ENCODE results near the gene CADPS2. TPM values are rescaled to one million over a fixed set of nuclear protein-coding genes. Genes with fewer than 3 reads are reported as not detected.

Gene CADPS2
- total and polyA plus RNA-seq, 2 of the 8 experiments (the other 6 are each of a cell fraction or from before 2014, with no cell fraction given): 8.9 to 22.3 TPM

GRCh38 chr7:122893486-122893885, 7.2 kb upstream of the CADPS2 start:
- Histone ChIP-seq H2BK12ac (ENCODE audit: low read depth, low read length) (no peak overlapping the region), H3K4me2 (ENCODE audit: insufficient read depth in 1 of 2, low read depth in 2 of 2, low read length in 2 of 2) (no peak overlapping the region), H3K4me1 (replicated peaks in 1 of 4; ENCODE audit: control insufficient read depth in 3 of 4, insufficient read depth in 4 of 4, low read length in 3 of 4) (no peaks in the 10 kb centered on the region), H2BK5ac (ENCODE audit: low read depth, low read length) (no peak overlapping the region), H3K36me3 (ENCODE audit: control insufficient read depth in 2 of 4, insufficient read depth in 4 of 4, low read length in 3 of 4) (no peaks in the 10 kb centered on the region), H2BK20ac (ENCODE audit: low read length) (no peak overlapping the region), H4K8ac (ENCODE audit: extremely low read depth, insufficient read depth, low read length) (no peak overlapping the region), H2BK120ac (replicated peaks; ENCODE audit: low read depth, low read length) (no peak overlapping the region), H4K20me1 (replicated peaks in 1 of 2; ENCODE audit: control insufficient read depth in 1 of 2, insufficient read depth in 2 of 2, low read length in 2 of 2) (no peaks in the 10 kb centered on the region), H3K4ac (replicated peaks; ENCODE audit: insufficient read length, low read depth, low read length) (no peak overlapping the region), H3K23ac (ENCODE audit: insufficient read length) (no peak overlapping the region), H3K14ac (ENCODE audit: insufficient read length) (no peak overlapping the region), H3K79me1 (ENCODE audit: low read depth, low read length) (no peaks in the 10 kb centered on the region), H3K27me3 (replicated peaks in 1 of 4; ENCODE audit: control insufficient read depth in 3 of 4, extremely low read depth in 1 of 4, insufficient read depth in 3 of 4, low read length in 3 of 4) (no peaks in the 10 kb centered on the region), H2AFZ (ENCODE audit: low read length) (no peak overlapping the region), H3K23me2 (ENCODE audit: low read depth, low read length) (no peaks in the 10 kb centered on the region; the same call in 1 of the 2 replicates), H2BK15ac (ENCODE audit: low read length) (no peak overlapping the region), H2AK5ac (ENCODE audit: low read depth, low read length) (no peak overlapping the region), H4K91ac (replicated peaks; ENCODE audit: insufficient read length, low read length) (no peak overlapping the region), H4K5ac (ENCODE audit: insufficient read length, low read depth, low read length) (no peak overlapping the region), H3K18ac (ENCODE audit: extremely low read depth, low read length) (no peak overlapping the region), H3K56ac (replicated peaks; ENCODE audit: insufficient read length, low read depth, low read length) (no peak overlapping the region), H3K27ac (ENCODE audit: low read depth, low read length) (no peak overlapping the region), H3K79me2 (ENCODE audit: control insufficient read depth in 1 of 2, insufficient read depth in 2 of 2, low read length in 2 of 2) (no peaks in the 10 kb centered on the region), H3K4me3 (ENCODE audit: extremely low read depth in 1 of 4, insufficient read depth in 2 of 4, low read depth in 3 of 4, low read length in 4 of 4) (no peak overlapping the region), H3K9ac (replicated peaks in 1 of 4; ENCODE audit: extremely low read depth in 1 of 4, low read depth in 3 of 4, low read length in 3 of 4) (no peak overlapping the region), H3K9me3 (ENCODE audit: insufficient read depth in 2 of 2, low read depth in 1 of 2, low read length in 1 of 2) (peaks cover 3% of the 10 kb centered on the region in 2 experiments; a peak in 1 of 4 replicates)
- FAIRE-seq (no peak), DNase-seq (ENCODE audit: low read depth in 1 of 2, low spot score in 2 of 2) (no peak)
- TF ChIP-seq EZH2 (IDR thresholded peaks at IDR 0.05; ENCODE audit: low read depth, low read length, severe bottlenecking) (no peak), RAD21 (IDR thresholded peaks at IDR 0.05 in 1 of 2, conservative IDR thresholded peaks at IDR 0.05 in 1 of 2; ENCODE audit: low read depth in 2 of 2, low read length in 2 of 2) (no peak), RXRA (IDR thresholded peaks at IDR 0.05; ENCODE audit: insufficient read depth, low read depth, low read length) (no peak), CREB1 (IDR thresholded peaks at IDR 0.05) (no peak), FOSL1 (IDR thresholded peaks at IDR 0.05; ENCODE audit: insufficient read depth, low read depth, low read length) (no peak), SIN3A (conservative IDR thresholded peaks at IDR 0.05 in 1 of 2, IDR thresholded peaks at IDR 0.05 in 1 of 2; ENCODE audit: low read depth in 1 of 2, low read length in 2 of 2) (no peak), TBP (IDR thresholded peaks at IDR 0.05; ENCODE audit: low read depth, low read length) (no peak)
- CTCF ChIA-PET (ENCODE audit: partially characterized antibody): no interaction called here
- POLR2A ChIA-PET (ENCODE audit: partially characterized antibody): no interaction called here
- 93% methylated on average over 2 of the region's 2 CpGs; no CpG with 5 or more reads in 1 of the 2 experiments for WGBS, 2 experiments (ENCODE audit: extremely low coverage in 1 of 2, insufficient coverage in 1 of 2, insufficient read length in 1 of 2, insufficient replicate concordance in 2 of 2, low coverage in 1 of 2, low lambda C conversion rate in 2 of 2, missing lambda C conversion rate in 1 of 2)

Measured in H1 (cell line).